ENCODE results near the gene NUDCD3. TPM values are rescaled to one million over a fixed set of nuclear protein-coding genes. Genes with fewer than 3 reads are reported as not detected.
"Not testable (repeated sequence)": the region's sequence is repeated elsewhere in the genome, so short reads cannot be mapped to it uniquely, and the experiment has no call there.

The NUDCD3 gene
- total and polyA plus RNA-seq, 2 of the 8 experiments (the other 6 are each of a cell fraction or from before 2014, with no cell fraction given): 35.2 to 93.7 TPM

- no peak overlapping the region for H3K18ac ChIP-seq (ENCODE audit: extremely low read depth, low read length)
- H4K20me1 ChIP-seq (replicated peaks in 1 of 2; ENCODE audit: control insufficient read depth in 1 of 2, insufficient read depth in 2 of 2, low read length in 2 of 2): peaks cover 0 to 17% of the 10 kb centered on the region in 2 experiments
- 89% methylated on average over 4 of the region's 4 CpGs; no CpG with 5 or more reads in 1 of the 2 experiments for WGBS, 2 experiments (ENCODE audit: extremely low coverage in 1 of 2, insufficient coverage in 1 of 2, insufficient read length in 1 of 2, insufficient replicate concordance in 2 of 2, low coverage in 1 of 2, low lambda C conversion rate in 2 of 2, missing lambda C conversion rate in 1 of 2)
- H2BK120ac ChIP-seq (replicated peaks; ENCODE audit: low read depth, low read length): no peak overlapping the region
- peaks cover 2 to 21% (median 5%) of the 10 kb centered on the region in 4 experiments; a peak in 7 of 8 replicates for H3K36me3 ChIP-seq (ENCODE audit: control insufficient read depth in 2 of 4, insufficient read depth in 4 of 4, low read length in 3 of 4)
- H2AK5ac ChIP-seq (ENCODE audit: low read depth, low read length): no peak overlapping the region
- H3K23ac ChIP-seq (ENCODE audit: insufficient read length): no peak overlapping the region
- no peaks in the 10 kb centered on the region for H3K9me3 ChIP-seq (ENCODE audit: insufficient read depth in 2 of 2, low read depth in 1 of 2, low read length in 1 of 2)
- peaks cover 0 to 21% of the 10 kb centered on the region in 2 experiments; a peak in 3 of 4 replicates for H3K79me2 ChIP-seq (ENCODE audit: control insufficient read depth in 1 of 2, insufficient read depth in 2 of 2, low read length in 2 of 2)
- no peak overlapping the region for H3K9ac ChIP-seq (replicated peaks in 1 of 4; ENCODE audit: extremely low read depth in 1 of 4, low read depth in 3 of 4, low read length in 3 of 4)
- no peak overlapping the region for H4K5ac ChIP-seq (ENCODE audit: insufficient read length, low read depth, low read length)
- no peak overlapping the region for H2BK12ac ChIP-seq (ENCODE audit: low read depth, low read length)
- H2BK15ac ChIP-seq (ENCODE audit: low read length): no peak overlapping the region
- H3K79me1 ChIP-seq (ENCODE audit: low read depth, low read length): peaks cover 14% of the 10 kb centered on the region
- TF ChIP-seq RFX5 (IDR thresholded peaks at IDR 0.05; ENCODE audit: borderline replicate concordance, low read depth, low read length): no peak
- H2BK5ac ChIP-seq (ENCODE audit: low read depth, low read length): no peak overlapping the region
- H3K4me3 ChIP-seq (ENCODE audit: extremely low read depth in 1 of 4, insufficient read depth in 2 of 4, low read depth in 3 of 4, low read length in 4 of 4): no peak overlapping the region
- CTCF ChIA-PET (ENCODE audit: partially characterized antibody): interaction anchor here (0.6 to 2.0 kb wide), 6 partner anchors 11 to 299 kb away, joined by 3 to 7 read pairs (median 4); no protein-coding TSS in a partner anchor
- DNase-seq (ENCODE audit: low read depth in 1 of 2, low spot score in 2 of 2): no peak
- H3K27me3 ChIP-seq (replicated peaks in 1 of 4; ENCODE audit: control insufficient read depth in 3 of 4, extremely low read depth in 1 of 4, insufficient read depth in 3 of 4, low read length in 3 of 4): no peaks in the 10 kb centered on the region
- H2BK20ac ChIP-seq (ENCODE audit: low read length): no peak overlapping the region
- no peak overlapping the region for H2AFZ ChIP-seq (ENCODE audit: low read length)
- no peak overlapping the region for H3K14ac ChIP-seq (ENCODE audit: insufficient read length)
- POLR2A ChIA-PET (ENCODE audit: partially characterized antibody): interaction anchor here (1.7 kb wide), 1 partner anchor 21 kb away, joined by 3 read pairs; no protein-coding TSS in a partner anchor
- H3K27ac ChIP-seq (ENCODE audit: low read depth, low read length): no peak overlapping the region
- no peak for FAIRE-seq
- H4K8ac ChIP-seq (ENCODE audit: extremely low read depth, insufficient read depth, low read length): no peak overlapping the region
- no peak overlapping the region for H4K91ac ChIP-seq (replicated peaks; ENCODE audit: insufficient read length, low read length)
- H3K4ac ChIP-seq (replicated peaks; ENCODE audit: insufficient read length, low read depth, low read length): no peak overlapping the region
- H3K4me2 ChIP-seq (ENCODE audit: insufficient read depth in 1 of 2, low read depth in 2 of 2, low read length in 2 of 2): no peak overlapping the region
- H3K4me1 ChIP-seq (replicated peaks in 1 of 4; ENCODE audit: control insufficient read depth in 3 of 4, insufficient read depth in 4 of 4, low read length in 3 of 4): 0 out of 7 replicates have a peak, but pooled peaks cover 0 to 5% (median 0%) of the 10 kb centered on the region in 4 experiments
- no peak overlapping the region for H3K56ac ChIP-seq (replicated peaks; ENCODE audit: insufficient read length, low read depth, low read length)
- H3K23me2 ChIP-seq (ENCODE audit: low read depth, low read length): no peaks in the 10 kb centered on the region
Observed at GRCh38 chr7:44430054-44430453, 60.4 kb downstream of the NUDCD3 start.

DNA sequence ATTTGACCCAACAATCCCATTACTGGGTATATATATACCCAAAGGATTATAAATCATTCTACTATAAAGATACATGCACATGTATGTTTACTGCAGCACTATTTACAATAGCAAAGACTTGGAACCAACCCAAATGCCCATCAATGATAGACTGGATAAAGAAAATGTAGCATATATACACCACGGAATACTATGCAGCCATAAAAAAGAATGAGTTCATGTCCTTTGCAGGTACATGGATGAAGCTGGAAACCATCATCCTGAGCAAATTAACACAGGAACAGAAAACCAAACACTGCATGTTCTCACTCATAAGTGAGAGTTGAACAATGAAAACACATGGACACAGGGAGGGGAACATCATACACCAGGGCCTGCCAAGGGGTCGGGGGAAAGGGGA is 65.7 kb downstream of the NUDCD3 start:
- peaks cover 0 to 17% (median 5%) of the 10 kb centered on the region in 4 experiments; a peak in 7 of 8 replicates for H3K36me3 ChIP-seq (ENCODE audit: control insufficient read depth in 2 of 4, insufficient read depth in 4 of 4, low read length in 3 of 4)
- H4K91ac ChIP-seq (replicated peaks; ENCODE audit: insufficient read length, low read length): not testable (repeated sequence)

More for the DNA sequence above, 65.7 kb downstream of the NUDCD3 start:
- H3K14ac ChIP-seq (ENCODE audit: insufficient read length); H3K4ac ChIP-seq (replicated peaks; ENCODE audit: insufficient read length, low read depth, low read length); H4K20me1 ChIP-seq (replicated peaks in 1 of 2; ENCODE audit: control insufficient read depth in 1 of 2, insufficient read depth in 2 of 2, low read length in 2 of 2); H3K27me3 ChIP-seq (replicated peaks in 1 of 4; ENCODE audit: control insufficient read depth in 3 of 4, extremely low read depth in 1 of 4, insufficient read depth in 3 of 4, low read length in 3 of 4); H3K56ac ChIP-seq (replicated peaks; ENCODE audit: insufficient read length, low read depth, low read length); H3K79me1 ChIP-seq (ENCODE audit: low read depth, low read length); CTCF ChIA-PET (ENCODE audit: partially characterized antibody); H2BK12ac ChIP-seq (ENCODE audit: low read depth, low read length); H2AFZ ChIP-seq (ENCODE audit: low read length); H2BK20ac ChIP-seq (ENCODE audit: low read length); H3K4me2 ChIP-seq (ENCODE audit: insufficient read depth in 1 of 2, low read depth in 2 of 2, low read length in 2 of 2); H2BK5ac ChIP-seq (ENCODE audit: low read depth, low read length); H3K79me2 ChIP-seq (ENCODE audit: control insufficient read depth in 1 of 2, insufficient read depth in 2 of 2, low read length in 2 of 2); H2BK15ac ChIP-seq (ENCODE audit: low read length); H3K18ac ChIP-seq (ENCODE audit: extremely low read depth, low read length); H3K4me3 ChIP-seq (ENCODE audit: extremely low read depth in 1 of 4, insufficient read depth in 2 of 4, low read depth in 3 of 4, low read length in 4 of 4); H3K9me3 ChIP-seq (ENCODE audit: insufficient read depth in 2 of 2, low read depth in 1 of 2, low read length in 1 of 2); H2AK5ac ChIP-seq (ENCODE audit: low read depth, low read length); POLR2A ChIA-PET (ENCODE audit: partially characterized antibody); H3K4me1 ChIP-seq (replicated peaks in 1 of 4; ENCODE audit: control insufficient read depth in 3 of 4, insufficient read depth in 4 of 4, low read length in 3 of 4); DNase-seq (ENCODE audit: low read depth in 1 of 2, low spot score in 2 of 2); H3K9ac ChIP-seq (replicated peaks in 1 of 4; ENCODE audit: extremely low read depth in 1 of 4, low read depth in 3 of 4, low read length in 3 of 4); H4K5ac ChIP-seq (ENCODE audit: insufficient read length, low read depth, low read length); H4K8ac ChIP-seq (ENCODE audit: extremely low read depth, insufficient read depth, low read length); FAIRE-seq; H3K23me2 ChIP-seq (ENCODE audit: low read depth, low read length); H3K23ac ChIP-seq (ENCODE audit: insufficient read length); H3K27ac ChIP-seq (ENCODE audit: low read depth, low read length); H2BK120ac ChIP-seq (replicated peaks; ENCODE audit: low read depth, low read length): not testable (repeated sequence)
- WGBS, 2 experiments (ENCODE audit: extremely low coverage in 1 of 2, insufficient coverage in 1 of 2, insufficient read length in 1 of 2, insufficient replicate concordance in 2 of 2, low coverage in 1 of 2, low lambda C conversion rate in 2 of 2, missing lambda C conversion rate in 1 of 2): 93% methylated on average over 1 of the region's 2 CpGs; no CpG with 5 or more reads in 1 of the 2 experiments

All from H1 (cell line).